PC-9 (cell line): ENCODE measurements around the gene SLC22A12. TPM values are rescaled to one million over a fixed set of nuclear protein-coding genes. Genes with fewer than 3 reads are reported as not detected.

ENCODE experiments used
- BruUV-seq: library from RNA; stranded (reverse); fragments of 400-500 nt; replicated peaks from 2 replicates; lab custom pipeline; 2021; lab: Mats Ljungman, UMichigan
- CTCF ChIA-PET: fragments of 300-600 bp; sonication (Branson Sonifier 250); formaldehyde crosslinking; loops from one replicate; lab custom pipeline; 2022; ENCODE audit warnings: antibody characterized with exemption; lab: Charles Lee
- POLR2A ChIA-PET: fragments of 300-600 bp; sonication (Branson Sonifier 250); formaldehyde crosslinking; loops from one replicate; lab custom pipeline; 2022; ENCODE audit warnings: antibody characterized with exemption; ENCODE audit not compliant: unreplicated experiment; lab: Charles Lee
- DNase-seq, 2 experiments: peaks; one replicate each; pipeline versions ENCODE4 v3.0.0 to v3.0.0-alpha.2; 2015 to 2022; ENCODE audit warnings: mixed read lengths in 1 of 2
- H2AFZ ChIP-seq: fragments of 200-600 bp; sonication (generic); 2 replicates; pipeline ENCODE4 v1.8.1; 2017; ENCODE audit warnings: antibody characterized with exemption
- H3F3A ChIP-seq: fragments of 200-600 bp; sonication (generic); 2 replicates; pipeline ENCODE4 v1.8.1; 2017; ENCODE audit warnings: antibody characterized with exemption, mild to moderate bottlenecking, low read depth; ENCODE audit not compliant: insufficient read depth
- H3K27ac ChIP-seq: fragments of 200-600 bp; sonication (generic); 2 replicates; pipeline ENCODE4 v1.6.1; 2016; ENCODE audit warnings: mixed run types
- H3K27me3 ChIP-seq: fragments of 200-600 bp; sonication (generic); 2 replicates; pipeline ENCODE4 v1.6.1; 2016; ENCODE audit warnings: low read depth, mixed run types; ENCODE audit not compliant: insufficient read depth
- H3K36me3 ChIP-seq: fragments of 200-600 bp; sonication (generic); 2 replicates; pipeline ENCODE4 v1.6.1; 2016; ENCODE audit warnings: low read depth, mixed run types
- H3K4me1 ChIP-seq: fragments of 200-600 bp; sonication (generic); replicated peaks from 2 replicates; pipeline ENCODE4 v1.6.1; 2016; ENCODE audit warnings: mixed run types; ENCODE audit not compliant: insufficient read depth
- H3K4me2 ChIP-seq: fragments of 200-600 bp; sonication (generic); 2 replicates; pipeline ENCODE4 v1.6.1; 2017; ENCODE audit warnings: mixed run types
- H3K4me3 ChIP-seq: fragments of 200-600 bp; sonication (generic); 2 replicates; pipeline ENCODE4 v1.6.1; 2016; ENCODE audit warnings: mixed run types
- H3K79me2 ChIP-seq: fragments of 200-600 bp; sonication (generic); 2 replicates; pipeline ENCODE4 v1.6.1; 2017; ENCODE audit warnings: low read depth, mixed run types
- H3K9me2 ChIP-seq: fragments of 200-600 bp; sonication (generic); 2 replicates; pipeline ENCODE4 v1.8.1; 2017; ENCODE audit warnings: mild to moderate bottlenecking; ENCODE audit not compliant: insufficient read depth
- H3K9me3 ChIP-seq: fragments of 200-600 bp; sonication (generic); 2 replicates; pipeline ENCODE4 v1.8.1; 2016; ENCODE audit warnings: low read depth; ENCODE audit not compliant: insufficient read depth
- H4K20me1 ChIP-seq: fragments of 200-600 bp; sonication (generic); 2 replicates; pipeline ENCODE4 v1.8.1; 2017; ENCODE audit not compliant: insufficient read depth
- CTCF ChIP-seq: fragments of 200-600 bp; sonication (generic); conservative IDR thresholded peaks from 2 replicates; pipeline ENCODE4 v1.6.1; 2017; ENCODE audit warnings: mixed run types, antibody characterized with exemption, mild to moderate bottlenecking, moderate library complexity
- EZH2 ChIP-seq: fragments of 200-600 bp; sonication (generic); IDR thresholded peaks from 2 replicates; pipeline ENCODE4 v1.8.0; 2017; ENCODE audit warnings: antibody characterized with exemption, low read depth
- intact Hi-C: fragments of 100-400 bp; cut with micrococcal nuclease; formaldehyde crosslinking; loops from one replicate; pipeline ENCODE4 v1.10.0; 2022; ENCODE audit not compliant: unreplicated experiment
- total RNA-seq: library from RNA; stranded (reverse); gene quantifications from 2 replicates; pipeline ENCODE4 v1.2.3, GENCODE V29; 2021

Gene SLC22A12
- total RNA-seq, 1 experiment from 2014 or later, result not detected

GRCh38 chr11:64631675-64632074 is 40.7 kb downstream of the SLC22A12 start:
- Histone ChIP-seq H3K79me2 (no peaks in the 10 kb centered on the region), H2AFZ (no peak overlapping the region), H3F3A (no peaks in the 10 kb centered on the region), H3K36me3 (no peaks in the 10 kb centered on the region), H3K27ac (no peak overlapping the region), H3K4me3 (no peak overlapping the region), H3K9me3 (no peaks in the 10 kb centered on the region), H3K4me1 (no peaks in the 10 kb centered on the region), H4K20me1 (no peaks in the 10 kb centered on the region), H3K27me3 (peaks cover 55% of the 10 kb centered on the region), H3K9me2 (no peaks in the 10 kb centered on the region), H3K4me2 (no peak overlapping the region)
- TF ChIP-seq EZH2 (no peak), CTCF (no peak)
- no peak for DNase-seq
- CTCF ChIA-PET, result no interaction called here
- BruUV-seq, result no TSS peak
- POLR2A ChIA-PET, result interaction anchor here (0.6 kb wide), 1 partner anchor 219 kb away, joined by 3 read pairs; no protein-coding TSS in a partner anchor
- intact Hi-C loops, result no loop called here

DNA sequence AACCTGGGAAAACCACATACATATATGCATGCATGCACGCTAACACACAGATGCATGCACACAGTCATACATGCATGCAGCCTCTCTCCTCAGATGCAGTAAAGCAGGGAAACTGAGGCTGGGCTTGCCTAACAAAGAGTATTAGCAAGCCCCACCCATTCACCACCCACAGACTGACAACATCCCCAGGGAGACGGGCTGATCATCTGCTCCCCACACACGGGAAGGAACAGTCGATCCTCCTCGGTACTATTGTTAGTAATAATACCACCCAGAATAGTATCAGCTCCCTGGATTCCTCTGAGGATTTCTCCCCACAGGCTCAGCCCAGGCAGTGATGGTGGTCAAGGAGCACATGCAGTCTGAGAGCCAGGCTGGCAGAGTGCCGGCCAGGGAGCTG is 41.2 kb downstream of the SLC22A12 start:
- no peaks in the 10 kb centered on the region for H3K4me1 ChIP-seq
- no peaks in the 10 kb centered on the region for H3K9me3 ChIP-seq
- H3K4me3 ChIP-seq, result no peak overlapping the region
- intact Hi-C loops, result no loop called here
- no peak for TF ChIP-seq CTCF
- TF ChIP-seq EZH2, result no peak
- H4K20me1 ChIP-seq, result no peaks in the 10 kb centered on the region
- no TSS peak for BruUV-seq
- no peak overlapping the region for H3K27ac ChIP-seq
- no peaks in the 10 kb centered on the region for H3K9me2 ChIP-seq
- H2AFZ ChIP-seq, result no peak overlapping the region
- no peak for DNase-seq
- CTCF ChIA-PET, result interaction anchor here (1.0 kb wide), 1 partner anchor 194 kb away, joined by 3 read pairs; no protein-coding TSS in a partner anchor
- H3K4me2 ChIP-seq, result no peak overlapping the region
- H3K27me3 ChIP-seq, result peaks cover 55% of the 10 kb centered on the region
- H3K79me2 ChIP-seq, result no peaks in the 10 kb centered on the region
- H3F3A ChIP-seq, result no peaks in the 10 kb centered on the region
- POLR2A ChIA-PET, result no interaction called here
- no peaks in the 10 kb centered on the region for H3K36me3 ChIP-seq

DNA sequence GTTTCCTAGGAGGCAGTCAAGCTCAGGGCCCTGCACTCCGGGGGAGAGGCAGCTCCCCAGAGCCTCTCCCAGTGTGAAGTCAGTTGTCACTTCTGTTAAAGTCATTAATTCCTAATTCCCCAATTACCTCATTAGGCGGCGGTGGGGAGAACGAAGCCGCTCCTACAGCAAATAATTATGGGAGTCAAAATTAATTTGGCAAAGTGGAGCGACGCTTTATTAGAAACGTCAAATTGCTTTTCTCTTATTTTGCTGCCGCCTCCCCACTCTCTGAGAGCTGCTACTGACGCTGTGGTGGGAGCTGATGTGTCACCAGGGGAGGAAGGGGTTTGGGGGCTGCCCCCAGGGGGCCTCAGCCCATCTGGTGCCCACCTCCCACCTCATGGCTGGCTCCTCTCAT is 41.6 kb downstream of the SLC22A12 start:
- no peaks in the 10 kb centered on the region for H3K79me2 ChIP-seq
- ChIA-PET CTCF (interaction anchor here (0.5 to 1.0 kb wide), 2 partner anchors 78 to 194 kb away, joined by 3 to 5 read pairs; no protein-coding TSS in a partner anchor), POLR2A (no interaction called here)
- peaks cover 57% of the 10 kb centered on the region for H3K27me3 ChIP-seq
- no peaks in the 10 kb centered on the region for H3K4me1 ChIP-seq
- TF ChIP-seq CTCF (no peak), EZH2 (no peak)
- DNase-seq, result no peak
- intact Hi-C loops, result no loop called here
- no peaks in the 10 kb centered on the region for H3K36me3 ChIP-seq
- H3K27ac ChIP-seq, result no peak overlapping the region
- H3K4me2 ChIP-seq, result no peak overlapping the region
- no peaks in the 10 kb centered on the region for H3F3A ChIP-seq
- no peak overlapping the region for H2AFZ ChIP-seq
- H3K9me3 ChIP-seq, result no peaks in the 10 kb centered on the region
- BruUV-seq, result no TSS peak
- H3K9me2 ChIP-seq, result no peaks in the 10 kb centered on the region
- no peaks in the 10 kb centered on the region for H4K20me1 ChIP-seq
- H3K4me3 ChIP-seq, result no peak overlapping the region
